ENCODE data around the gene ASPSCR1.

Gene ASPSCR1

DNA sequence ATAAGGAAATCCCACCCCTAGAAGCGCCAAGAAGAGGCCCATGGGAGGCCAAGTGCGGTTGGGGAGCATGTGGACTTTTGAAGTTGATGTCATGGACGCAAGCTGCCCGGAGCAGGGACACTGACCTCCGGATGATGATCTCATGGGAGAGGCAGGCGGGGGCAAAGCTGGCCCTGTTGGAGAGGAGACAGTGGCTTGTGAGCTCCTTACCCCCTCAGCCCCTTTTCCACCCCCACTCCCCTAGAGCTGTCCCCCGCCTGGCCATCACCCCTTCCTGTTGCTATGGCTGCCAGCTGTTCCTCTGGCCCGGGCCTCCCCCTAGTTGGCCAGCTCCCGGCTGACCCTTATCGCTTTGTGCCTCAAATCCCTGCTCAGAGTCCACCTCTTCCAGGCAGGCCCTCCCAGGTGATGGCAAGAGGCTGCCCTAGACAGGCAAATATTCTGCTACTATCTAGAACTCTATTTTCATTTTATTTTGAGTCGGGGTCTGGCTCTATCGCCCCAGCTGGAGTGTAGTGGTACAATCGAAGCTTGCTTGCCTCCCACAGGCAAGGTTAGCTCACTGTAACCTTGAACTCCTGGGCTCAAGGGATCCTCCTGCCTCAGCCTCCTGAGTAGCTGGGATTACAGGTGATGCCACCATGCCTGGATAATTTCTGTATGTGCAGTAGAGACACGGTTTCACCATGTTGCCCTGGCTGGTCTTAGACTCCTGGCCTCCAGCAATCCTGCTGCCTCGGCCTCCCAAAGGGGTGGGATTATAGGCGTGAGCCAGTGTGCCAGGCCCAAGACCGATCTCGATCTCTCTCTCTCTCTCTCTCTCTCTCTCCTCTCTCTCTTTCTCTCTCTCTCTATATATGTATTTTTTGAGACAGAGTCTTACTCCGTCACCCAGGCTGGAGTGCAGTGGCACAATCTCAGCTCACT, 23.0 kb upstream of the ASPSCR1 start:
- TF ChIP-seq, protein P1, sequence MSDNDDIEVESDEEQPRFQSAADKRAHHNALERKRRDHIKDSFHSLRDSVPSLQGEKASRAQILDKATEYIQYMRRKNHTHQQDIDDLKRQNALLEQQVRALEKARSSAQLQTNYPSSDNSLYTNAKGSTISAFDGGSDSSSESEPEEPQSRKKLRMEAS (IDR thresholded peaks at IDR 0.05; ENCODE audit: low read depth, low read length) = no peak
- TF ChIP-seq POLR2A (IDR thresholded peaks at IDR 0.05; ENCODE audit: extremely low read depth, insufficient read length) (no peak), MYC (IDR thresholded peaks at IDR 0.05; ENCODE audit: low read depth, low read length) (no peak)
- TF ChIP-seq, protein P2, sequence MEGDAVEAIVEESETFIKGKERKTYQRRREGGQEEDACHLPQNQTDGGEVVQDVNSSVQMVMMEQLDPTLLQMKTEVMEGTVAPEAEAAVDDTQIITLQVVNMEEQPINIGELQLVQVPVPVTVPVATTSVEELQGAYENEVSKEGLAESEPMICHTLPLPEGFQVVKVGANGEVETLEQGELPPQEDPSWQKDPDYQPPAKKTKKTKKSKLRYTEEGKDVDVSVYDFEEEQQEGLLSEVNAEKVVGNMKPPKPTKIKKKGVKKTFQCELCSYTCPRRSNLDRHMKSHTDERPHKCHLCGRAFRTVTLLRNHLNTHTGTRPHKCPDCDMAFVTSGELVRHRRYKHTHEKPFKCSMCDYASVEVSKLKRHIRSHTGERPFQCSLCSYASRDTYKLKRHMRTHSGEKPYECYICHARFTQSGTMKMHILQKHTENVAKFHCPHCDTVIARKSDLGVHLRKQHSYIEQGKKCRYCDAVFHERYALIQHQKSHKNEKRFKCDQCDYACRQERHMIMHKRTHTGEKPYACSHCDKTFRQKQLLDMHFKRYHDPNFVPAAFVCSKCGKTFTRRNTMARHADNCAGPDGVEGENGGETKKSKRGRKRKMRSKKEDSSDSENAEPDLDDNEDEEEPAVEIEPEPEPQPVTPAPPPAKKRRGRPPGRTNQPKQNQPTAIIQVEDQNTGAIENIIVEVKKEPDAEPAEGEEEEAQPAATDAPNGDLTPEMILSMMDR (IDR thresholded peaks at IDR 0.05; ENCODE audit: low read depth, low read length) = no peak
- no peak overlapping the region for H3K4me3 ChIP-seq (ENCODE audit: low read depth, low read length)
- DNase-seq (ENCODE audit: low read depth) = no peak

DNA sequence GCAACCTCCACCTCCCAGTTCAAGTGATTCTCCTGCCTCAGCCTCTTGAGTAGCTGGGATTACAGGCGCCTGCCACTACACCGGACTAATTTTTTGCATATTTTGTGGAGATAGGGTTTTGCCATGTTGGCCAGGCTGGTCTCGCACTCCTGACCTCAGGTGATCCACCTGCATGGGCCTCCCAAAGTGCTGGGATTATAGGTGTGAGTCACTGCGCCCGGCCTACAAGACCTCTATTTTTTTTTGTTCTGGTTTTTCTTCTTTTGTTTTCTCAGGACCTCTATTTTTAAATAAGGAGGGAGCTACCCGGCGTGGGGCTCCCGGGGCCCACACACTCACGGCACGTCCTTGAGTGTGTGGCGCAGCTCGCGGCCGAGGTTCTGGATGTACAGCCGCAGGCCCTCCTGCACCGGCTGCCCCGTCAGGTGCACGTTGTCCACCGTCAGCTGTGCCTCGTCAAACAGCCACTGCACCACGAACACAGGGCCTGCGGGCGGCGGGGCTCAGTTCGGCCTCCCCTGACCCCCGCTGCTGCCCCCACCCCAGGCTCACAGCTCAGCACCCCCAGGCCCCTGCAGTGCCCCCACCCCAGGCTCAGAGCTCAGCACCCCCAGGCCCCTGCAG, 22.3 kb upstream of the ASPSCR1 start:
- TF ChIP-seq POLR2A (IDR thresholded peaks at IDR 0.05; ENCODE audit: extremely low read depth, insufficient read length) (no peak), MYC (IDR thresholded peaks at IDR 0.05; ENCODE audit: low read depth, low read length) (no peak)
- TF ChIP-seq, protein P1 (IDR thresholded peaks at IDR 0.05; ENCODE audit: low read depth, low read length) = no peak
- TF ChIP-seq, protein P2 (IDR thresholded peaks at IDR 0.05; ENCODE audit: low read depth, low read length) = no peak
- H3K4me3 ChIP-seq (ENCODE audit: low read depth, low read length) = no peak overlapping the region
- DNase-seq (ENCODE audit: low read depth) = no peak

DNA sequence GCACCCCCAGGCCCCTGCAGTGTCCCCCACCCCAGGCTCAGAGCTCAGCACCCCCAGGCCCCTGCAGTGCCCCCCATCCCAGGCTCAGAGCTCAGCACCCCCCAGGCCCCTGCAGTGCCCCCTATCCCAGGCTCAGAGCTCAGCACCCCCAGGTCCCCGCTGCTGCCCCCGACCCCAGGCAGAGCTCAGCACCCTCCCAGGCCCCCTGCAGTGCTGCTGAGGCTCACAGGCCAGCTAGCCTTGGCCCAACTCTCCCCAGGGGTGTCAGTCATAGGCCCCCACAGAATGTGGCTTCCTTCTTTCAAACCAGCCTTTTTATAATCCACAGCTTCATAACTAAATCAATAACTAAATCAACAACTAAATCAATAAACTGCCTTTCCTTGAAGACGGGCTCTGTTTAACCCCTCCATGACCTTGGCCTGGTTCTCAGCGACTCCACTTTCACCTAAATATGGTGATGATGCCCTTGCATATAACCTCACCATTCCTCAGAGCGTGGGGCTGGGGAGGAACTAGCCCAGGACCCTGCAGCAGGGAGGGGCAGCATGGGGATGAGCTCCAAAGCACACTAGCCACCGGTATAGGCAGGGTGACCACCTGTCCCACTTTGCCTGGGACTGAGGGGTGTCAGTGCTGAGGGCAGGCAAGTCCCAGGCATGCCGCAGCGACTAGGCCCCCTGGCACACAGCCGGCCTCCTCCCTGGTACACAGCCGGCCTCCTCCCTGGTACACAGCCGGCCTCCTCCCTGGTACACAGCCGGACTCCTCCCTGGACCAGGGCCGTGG, 21.5 kb upstream of the ASPSCR1 start:
- DNase-seq (ENCODE audit: low read depth) = no peak
- TF ChIP-seq, protein P2 (IDR thresholded peaks at IDR 0.05; ENCODE audit: low read depth, low read length) = no peak
- TF ChIP-seq MYC (IDR thresholded peaks at IDR 0.05; ENCODE audit: low read depth, low read length) = no peak
- TF ChIP-seq, protein P1 (IDR thresholded peaks at IDR 0.05; ENCODE audit: low read depth, low read length) = no peak
- no peak for TF ChIP-seq POLR2A (IDR thresholded peaks at IDR 0.05; ENCODE audit: extremely low read depth, insufficient read length)
- no peak overlapping the region for H3K4me3 ChIP-seq (ENCODE audit: low read depth, low read length)

DNA sequence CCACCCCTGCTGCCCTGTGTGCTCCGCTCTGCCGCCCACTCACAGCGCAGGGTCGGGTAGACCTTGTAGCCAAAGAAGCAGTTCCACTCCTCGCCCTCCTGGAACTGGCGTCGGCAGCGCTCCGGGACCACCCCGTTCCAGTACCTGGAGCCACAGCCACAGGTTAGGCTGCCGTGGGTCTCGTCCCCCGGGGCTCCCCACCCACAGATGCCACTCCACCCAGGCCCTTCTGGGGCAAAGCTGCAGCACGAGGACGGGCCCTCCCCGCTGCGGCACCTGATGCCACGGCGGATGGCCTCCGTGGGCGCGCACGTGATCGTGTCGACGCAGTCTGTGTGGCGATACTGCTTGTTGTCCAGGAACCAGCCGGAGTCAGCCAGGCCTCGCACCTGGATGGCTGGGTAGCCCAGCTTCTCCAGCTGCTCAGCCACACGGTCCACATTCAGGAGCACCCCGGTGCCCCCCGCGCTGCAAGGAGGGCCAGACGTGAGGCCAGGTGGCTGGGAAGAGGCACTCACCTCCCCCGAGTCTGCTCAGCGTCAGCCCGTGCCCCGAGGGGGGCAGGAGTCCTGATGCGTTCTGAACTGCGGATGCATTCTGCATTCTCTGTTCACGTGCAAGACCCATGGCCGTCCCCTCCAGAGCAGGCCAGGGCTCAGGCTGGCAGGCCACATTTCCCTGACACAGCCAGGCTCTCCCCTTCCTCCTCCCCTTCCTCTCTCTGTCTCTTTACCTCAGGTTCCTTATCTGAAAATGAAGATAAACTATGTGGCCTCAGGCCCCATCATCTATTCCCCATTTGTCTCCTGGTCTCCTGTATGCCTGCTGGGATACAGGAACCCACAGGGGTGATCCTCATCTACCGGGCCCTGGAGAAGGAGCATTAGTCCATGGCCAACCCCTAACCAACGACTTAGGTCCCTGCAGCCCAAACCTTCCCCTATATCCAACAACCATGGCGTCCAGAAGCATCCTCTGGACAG, 20.5 kb upstream of the ASPSCR1 start:
- H3K4me3 ChIP-seq (ENCODE audit: low read depth, low read length) = no peak overlapping the region
- no peak for TF ChIP-seq POLR2A (IDR thresholded peaks at IDR 0.05; ENCODE audit: extremely low read depth, insufficient read length)
- TF ChIP-seq MYC (IDR thresholded peaks at IDR 0.05; ENCODE audit: low read depth, low read length) = no peak
- TF ChIP-seq, protein P2 (IDR thresholded peaks at IDR 0.05; ENCODE audit: low read depth, low read length) = no peak
- TF ChIP-seq, protein P1 (IDR thresholded peaks at IDR 0.05; ENCODE audit: low read depth, low read length) = no peak
- DNase-seq (ENCODE audit: low read depth) = no peak
